HepG2 (cell line): Measurements from ENCODE around the gene AXIN1. TPM values are rescaled to one million over a fixed set of nuclear protein-coding genes. Genes with fewer than 3 reads are reported as not detected.
A peak's percentile ranks its signal among the peaks of the same experiment; 100 is the strongest.

Experiments
- ATAC-seq: fragments of 200-7000 bp; cut with Tn5 transposase; 3 replicates; pipeline ENCODE4 v1.9.1; 2020; ENCODE audit warnings: mild to moderate bottlenecking, moderate library complexity
- BruUV-seq: library from RNA; stranded (reverse); fragments of 400-500 nt; replicated peaks from 2 replicates; lab custom pipeline; 2021; lab: Mats Ljungman, UMichigan
- CTCF ChIA-PET: fragments of 300-600 bp; formaldehyde crosslinking; extraction: SDS; loops from one replicate; lab custom pipeline; 2021; ENCODE audit warnings: low total read pairs, inconsistent platforms, low intra/inter-chr PET ratio; lab: Yijun Ruan, JAX
- POLR2A ChIA-PET: fragments of 350-600 bp; sonication (Branson Sonifier 250); formaldehyde crosslinking; loops from one replicate; lab custom pipeline; 2020; ENCODE audit warnings: antibody characterized with exemption, inconsistent platforms; lab: Yijun Ruan, JAX
- DNase-seq: peaks from one replicate; pipeline ENCODE4 v3.0.0-alpha.2; 2015; ENCODE audit warnings: low spot score
- FAIRE-seq: peaks from 3 replicates; lab custom pipeline; 2011; peaks lifted over from hg19 to GRCh38; lab: Jason Lieb, UNC
- H2AFZ ChIP-seq: one replicate; pipeline ENCODE4 v1.6.1; 2011; ENCODE audit warnings: low read length, inconsistent platforms
- H3K27ac ChIP-seq: fragments of 300-600 bp; 3 replicates; pipeline ENCODE4 v1.8.0; 2011; ENCODE audit warnings: mixed run types, mild to moderate bottlenecking, mixed read lengths, low read length, inconsistent platforms; ENCODE audit not compliant: insufficient read depth; ENCODE audit errors: extremely low read length
- H3K27me3 ChIP-seq, 2 experiments: fragments of 200-600 bp in 1 of 2; 2 replicates in 1 of 2; 3 replicates in 1 of 2; pipeline versions ENCODE4 v1.6.0 to v1.8.0; 2011; ENCODE audit warnings: low read length in 2 of 2, mild to moderate bottlenecking in 2 of 2, moderate library complexity in 2 of 2, inconsistent platforms in 1 of 2; ENCODE audit not compliant: insufficient read depth in 2 of 2, control insufficient read depth in 1 of 2
- H3K36me3 ChIP-seq, 2 experiments: fragments of 200-600 bp in 1 of 2; replicated peaks in 1 of 2; 2 replicates in 1 of 2; 3 replicates in 1 of 2; pipeline versions ENCODE4 v1.5.1 to v1.8.0; 2011; ENCODE audit warnings: low read length in 2 of 2, inconsistent platforms in 1 of 2; ENCODE audit not compliant: insufficient read depth in 2 of 2, control insufficient read depth in 1 of 2
- H3K4me1 ChIP-seq: 2 replicates; pipeline ENCODE4 v1.5.1; 2012; ENCODE audit warnings: low read length, inconsistent platforms; ENCODE audit not compliant: insufficient read depth
- H3K4me2 ChIP-seq: 2 replicates; pipeline ENCODE4 v1.6.0; 2011; ENCODE audit warnings: low read depth, low read length, inconsistent platforms
- H3K4me3 ChIP-seq, 3 experiments: fragments of 200-600 bp in 1 of 3; sonication (generic), shearing (Covaris generic) in 1 of 3; replicated peaks in 1 of 3; 2 replicates each; pipeline ENCODE4 v1.5.1; 2011 to 2016; ENCODE audit warnings: low read length in 3 of 3, inconsistent platforms in 2 of 3, low read depth in 2 of 3, mild to moderate bottlenecking in 2 of 3, control low read depth in 1 of 3, mixed read lengths in 1 of 3; ENCODE audit not compliant: insufficient read depth in 1 of 3
- H3K79me2 ChIP-seq: one replicate; pipeline ENCODE4 v1.6.1; 2011; ENCODE audit warnings: low read length, inconsistent platforms; ENCODE audit not compliant: insufficient read depth
- H3K9ac ChIP-seq: 2 replicates; pipeline ENCODE4 v1.6.0; 2011; ENCODE audit warnings: mild to moderate bottlenecking, low read depth, low read length, inconsistent platforms; ENCODE audit not compliant: insufficient read depth
- H3K9me3 ChIP-seq: 2 replicates; pipeline ENCODE4 v1.5.1; 2012; ENCODE audit warnings: mild to moderate bottlenecking, low read length
- H4K20me1 ChIP-seq: 2 replicates; pipeline ENCODE4 v1.6.0; 2011; ENCODE audit warnings: inconsistent platforms, mild to moderate bottlenecking, low read length, moderate library complexity; ENCODE audit not compliant: insufficient read depth
- AGO2 ChIP-seq: fragments of 200-400 bp; formaldehyde crosslinking; optimal IDR thresholded peaks from 2 replicates; pipeline ENCODE3; 2017; ENCODE audit warnings: mild to moderate bottlenecking, low read depth, low read length, moderate library complexity
- FOXO1 ChIP-seq: sonication (generic); formaldehyde crosslinking; IDR thresholded peaks from 2 replicates; pipeline ENCODE4 v1.4.0; 2020; ENCODE audit warnings: missing genetic modification reagents
- HNRNPL ChIP-seq: fragments of 200-400 bp; formaldehyde crosslinking; IDR thresholded peaks from 2 replicates; pipeline ENCODE4 v1.6.1; 2017; ENCODE audit warnings: mild to moderate bottlenecking, low read depth, low read length
- SMYD3 ChIP-seq: sonication (generic); formaldehyde crosslinking; IDR thresholded peaks from 2 replicates; pipeline ENCODE4 v1.8.1; 2023; ENCODE audit warnings: mild to moderate bottlenecking, missing genetic modification reagents
- TOPORS ChIP-seq: sonication (generic); formaldehyde crosslinking; IDR thresholded peaks from 2 replicates; pipeline ENCODE4 v1.8.0; 2023; ENCODE audit warnings: mild to moderate bottlenecking, missing genetic modification reagents
- ZBTB2 ChIP-seq: sonication (generic); formaldehyde crosslinking; IDR thresholded peaks from 2 replicates; pipeline ENCODE4 v1.8.0; 2022; ENCODE audit warnings: low read depth, missing genetic modification reagents
- ZBTB38 ChIP-seq: sonication (generic); formaldehyde crosslinking; IDR thresholded peaks from 2 replicates; pipeline ENCODE4 v1.5.1; 2020; ENCODE audit warnings: mild to moderate bottlenecking, missing genetic modification reagents
- ZNF687 ChIP-seq: sonication (generic); formaldehyde crosslinking; IDR thresholded peaks from 2 replicates; pipeline ENCODE4 v1.5.1; 2020; ENCODE audit warnings: mild to moderate bottlenecking, missing genetic modification reagents, moderate library complexity
- ZSCAN12 ChIP-seq: sonication (generic); formaldehyde crosslinking; IDR thresholded peaks from 2 replicates; pipeline ENCODE4 v1.9.0; 2021; ENCODE audit warnings: mild to moderate bottlenecking, missing genetic modification reagents
- WGBS: methylation state at CpG from one replicate; pipeline ENCODE4 v1.1.6; 2017; ENCODE audit warnings: low lambda C conversion rate; 5-methylcytosine and 5-hydroxymethylcytosine counted together
- in situ Hi-C: cut with HindIII; loops from 2 replicates; pipeline ENCODE4 v1.10.0; 2017; ENCODE audit warnings: low pct_unique_long_range_greater_than_20kb; ENCODE audit not compliant: extremely low pct_ligation_motif_present
- intact Hi-C: fragments of 100-400 bp; cut with micrococcal nuclease; formaldehyde crosslinking; loops from one replicate; pipeline ENCODE4 v1.10.0; 2022; ENCODE audit not compliant: unreplicated experiment
- polyA plus RNA-seq, 8 experiments: library from polyadenylated mRNA; depleted of rRNA in 3 of 8; stranded (reverse) in 7 of 8; unstranded in 1 of 8; fragments of >200 nt; fragmentation: Illumina TruSeq in 4 of 8; extraction: Trizol in 4 of 8; gene quantifications; 2 replicates each; pipeline versions ENCODE4 v1.2.1 to v1.2.3, GENCODE V29; 2011 to 2016; ENCODE audit warnings: low read depth in 4 of 8, missing spikeins in 1 of 8, mixed read lengths in 1 of 8; ENCODE audit not compliant: insufficient read depth in 1 of 8
- total RNA-seq, 5 experiments: library from RNA; depleted of rRNA; stranded (reverse); fragments of >200 nt; fragmentation: Illumina TruSeq; extraction: Trizol; gene quantifications; 2 replicates each; pipeline ENCODE4 v1.2.3, GENCODE V29; 2016; ENCODE audit warnings: low read depth in 1 of 5

Gene AXIN1
- total and polyA plus RNA-seq, 2 of the 13 experiments (the other 11 are each of a cell fraction or from before 2014, with no cell fraction given): 24.0 to 26.0 TPM

DNA sequence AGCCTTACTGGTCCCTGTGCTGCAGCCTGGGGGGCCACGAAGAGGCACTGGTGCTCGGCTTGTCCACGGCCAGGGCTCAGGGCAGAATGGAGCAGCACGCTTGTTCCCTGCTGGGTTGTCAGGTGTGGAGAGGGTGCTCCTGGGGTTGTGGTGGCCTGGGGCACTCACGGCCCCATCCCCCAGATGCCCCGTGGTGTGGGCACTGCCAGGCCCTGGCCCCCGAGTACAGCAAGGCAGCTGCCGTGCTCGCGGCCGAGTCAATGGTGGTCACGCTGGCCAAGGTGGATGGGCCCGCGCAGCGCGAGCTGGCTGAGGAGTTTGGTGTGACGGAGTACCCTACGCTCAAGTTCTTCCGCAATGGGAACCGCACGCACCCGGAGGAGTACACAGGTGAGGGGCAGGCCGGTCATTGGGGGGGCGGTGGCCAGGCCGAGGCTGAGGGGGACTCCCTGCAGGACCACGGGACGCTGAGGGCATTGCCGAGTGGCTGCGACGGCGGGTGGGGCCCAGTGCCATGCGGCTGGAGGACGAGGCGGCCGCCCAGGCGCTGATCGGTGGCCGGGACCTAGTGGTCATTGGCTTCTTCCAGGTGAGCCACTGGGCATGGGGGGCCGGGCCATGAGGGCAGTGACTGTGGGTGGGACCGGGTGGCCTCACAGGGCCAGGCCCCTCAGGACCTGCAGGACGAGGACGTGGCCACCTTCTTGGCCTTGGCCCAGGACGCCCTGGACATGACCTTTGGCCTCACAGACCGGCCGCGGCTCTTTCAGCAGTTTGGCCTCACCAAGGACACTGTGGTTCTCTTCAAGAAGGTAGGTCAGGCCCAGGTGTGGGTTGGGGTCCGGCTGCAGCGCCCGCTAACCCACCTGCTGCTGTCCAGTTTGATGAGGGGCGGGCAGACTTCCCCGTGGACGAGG is 68.1 kb downstream of the AXIN1 start:
- peaks cover 7 to 32% of the 10 kb centered on the region in 2 experiments; a peak in 4 of 5 replicates for H3K27me3 ChIP-seq
- no peaks in the 10 kb centered on the region for H3K79me2 ChIP-seq
- H3K4me3 ChIP-seq: no peak overlapping the region
- 75% methylated on average over 20 of the region's 52 CpGs for WGBS
- no peak overlapping the region for H2AFZ ChIP-seq
- ChIA-PET CTCF (no interaction called here), POLR2A (no interaction called here)
- FAIRE-seq (no peak), DNase-seq (no peak)
- BruUV-seq: no TSS peak
- TF ChIP-seq ZNF687 (CRISPR knock-in tag) (peak; percentile 9; the same call in 1 of the 2 replicates), ZBTB38 (CRISPR knock-in tag) (peak; percentile 71), ZSCAN12 (CRISPR knock-in tag) (no peak), HNRNPL (0 out of 2 replicates have a peak, but pooled peaks have one; percentile 42), TOPORS (no peak), ZBTB2 (CRISPR knock-in tag) (no peak), FOXO1 (CRISPR knock-in tag) (no peak), AGO2 (peak; percentile 44), SMYD3 (CRISPR knock-in tag) (no peak)
- TF ChIP-seq, all 625 proteins: peak for 4
- no peaks in the 10 kb centered on the region for H3K9me3 ChIP-seq
- in situ Hi-C loops: no loop called here
- intact Hi-C loops: loop anchor here (5.0 kb wide), 1 partner anchor 47 kb away; no protein-coding TSS in a partner anchor
- no peak for ATAC-seq
- H3K9ac ChIP-seq: no peak overlapping the region
- no peaks in the 10 kb centered on the region for H4K20me1 ChIP-seq
- no peak overlapping the region for H3K4me2 ChIP-seq
- peaks cover 7 to 28% of the 10 kb centered on the region in 2 experiments; a peak in 3 of 5 replicates for H3K36me3 ChIP-seq
- H3K4me1 ChIP-seq: peaks cover 6% of the 10 kb centered on the region; the same call in 1 of the 2 replicates
- no peak overlapping the region for H3K27ac ChIP-seq
